Hematopoietic multipotent progenitor cell treated with erythropoietin and hydrocortisone succinate and interleukin-3 and kit ligand, for 4 days (in vitro differentiated cells): ENCODE measurements around the gene GRB10.

ENCODE experiments used
- DNase-seq: peaks from one replicate; pipeline ENCODE4 v3.0.0-alpha.2; 2015

GRB10 gene

DNA sequence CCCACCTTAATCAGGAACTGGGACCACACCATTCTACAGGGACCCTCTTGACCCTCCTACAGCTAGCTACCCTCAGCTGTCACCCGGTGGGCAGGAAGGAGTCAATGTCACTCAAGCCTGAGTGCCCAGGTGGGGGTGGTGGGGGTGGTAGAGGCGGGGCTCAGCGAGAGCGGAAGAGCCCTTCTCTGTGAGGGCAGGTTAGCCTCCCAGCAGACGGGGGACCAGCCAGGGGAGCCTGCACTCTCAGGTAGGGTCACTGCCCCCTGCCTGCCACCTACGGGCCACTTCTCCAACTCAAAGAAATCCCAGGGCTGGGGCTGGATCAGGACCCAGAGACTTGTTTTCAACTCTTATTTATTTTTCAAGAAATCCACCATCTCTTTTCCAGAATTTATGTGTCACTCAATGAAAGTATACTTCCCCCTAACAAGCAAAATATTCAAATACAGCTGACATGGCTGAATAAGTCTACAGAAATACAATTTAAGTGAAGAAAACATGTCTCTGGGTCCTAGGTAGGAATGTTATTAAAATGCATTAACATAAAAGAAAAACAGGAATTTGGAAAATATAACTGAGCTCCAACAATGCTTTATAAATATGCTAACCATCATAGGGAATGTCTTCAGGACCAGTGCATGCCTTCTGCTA, 154.1 kb downstream of the GRB10 start:
- DNase-seq, result no peak

- DNase-seq, result no peak
Measured at GRCh38 chr7:50627824-50628361, 154.8 kb downstream of the GRB10 start.

GRCh38 chr7:50626286-50626685, 156.4 kb downstream of the GRB10 start:
- DNase-seq, result no peak

DNA sequence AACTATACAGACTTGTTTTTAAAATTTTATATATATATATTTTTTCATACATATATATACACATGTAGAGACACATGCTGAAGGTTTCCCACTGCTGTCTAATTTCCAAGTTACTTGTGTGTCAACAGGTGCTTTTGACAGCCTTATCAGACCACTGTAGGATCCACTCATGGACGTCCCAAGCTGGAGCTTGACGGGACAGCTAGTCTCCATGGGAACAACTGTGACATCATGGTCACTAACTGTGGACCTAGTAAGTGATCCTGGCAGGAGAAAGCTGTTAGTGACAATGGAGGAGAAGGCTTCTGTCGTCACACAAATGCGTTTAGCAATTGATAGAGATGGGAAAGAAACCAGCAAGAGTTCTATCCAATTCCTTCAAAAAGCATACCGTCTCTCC, 157.3 kb downstream of the GRB10 start:
- DNase-seq, result no peak

GRCh38 chr7:50622821-50623220, 159.9 kb downstream of the GRB10 start:
- DNase-seq, result no peak

GRCh38 chr7:50621973-50622490, 160.7 kb downstream of the GRB10 start:
- DNase-seq, result no peak

DNA sequence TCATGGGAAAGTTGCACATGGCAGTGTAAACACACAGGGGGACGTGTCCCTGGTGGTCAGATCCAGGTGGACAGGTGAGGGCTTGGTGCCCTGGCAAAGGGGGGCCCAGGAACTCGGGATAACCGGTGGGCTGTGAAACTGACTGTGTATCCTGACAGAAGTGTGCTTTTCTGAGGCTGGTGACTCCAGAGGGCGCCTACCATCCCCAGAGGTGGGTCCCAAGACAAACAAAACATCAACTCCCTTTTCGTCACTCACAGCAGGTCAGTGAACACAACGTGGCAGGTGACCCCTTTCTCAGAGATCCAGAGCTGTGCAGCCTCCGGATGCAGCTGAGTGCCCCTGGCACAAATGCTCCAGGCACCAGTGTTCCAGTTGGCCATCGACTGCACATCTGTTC, 161.5 kb downstream of the GRB10 start:
- DNase-seq, result no peak

DNA sequence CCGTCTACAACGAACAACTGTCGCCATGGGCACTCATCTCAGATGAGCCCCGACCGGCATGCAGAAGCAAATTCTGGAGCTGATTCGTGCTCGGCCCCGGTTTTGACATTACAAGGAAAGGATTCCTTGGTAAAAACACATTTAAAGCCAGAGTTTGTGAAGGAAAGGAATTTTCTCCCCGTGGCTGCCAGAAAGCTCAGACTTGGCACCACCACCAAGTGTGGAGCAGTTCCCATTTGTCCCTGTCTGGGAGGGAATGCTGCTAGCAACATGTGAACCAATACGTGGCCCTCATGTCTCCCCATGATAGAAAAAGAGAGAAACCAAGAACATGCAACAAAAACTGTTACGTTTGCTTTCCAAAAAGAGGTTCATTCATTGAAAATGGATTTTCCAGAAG, 162.3 kb downstream of the GRB10 start:
- DNase-seq, result no peak

DNA sequence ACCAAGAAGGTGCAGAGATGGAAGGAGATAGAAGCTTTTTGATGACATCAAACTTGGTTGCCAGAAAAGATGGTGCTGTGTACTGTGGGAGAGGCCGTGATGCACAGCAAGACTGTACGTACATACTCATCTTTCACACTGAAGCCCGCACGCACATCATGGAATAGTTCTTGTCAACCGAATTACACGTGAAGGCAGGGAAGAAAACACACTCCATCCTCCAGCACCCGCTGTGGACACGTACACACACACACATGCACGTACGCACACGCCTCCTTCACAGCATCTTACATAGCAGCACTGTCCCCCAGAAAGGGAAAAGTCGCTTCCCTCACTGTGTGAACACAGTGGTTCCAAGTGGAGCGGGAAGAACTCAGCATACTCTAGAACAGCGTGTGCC, 163.0 kb downstream of the GRB10 start:
- DNase-seq, result no peak

GRCh38 chr7:50618281-50618680, 164.4 kb downstream of the GRB10 start:
- no peak for DNase-seq

DNA sequence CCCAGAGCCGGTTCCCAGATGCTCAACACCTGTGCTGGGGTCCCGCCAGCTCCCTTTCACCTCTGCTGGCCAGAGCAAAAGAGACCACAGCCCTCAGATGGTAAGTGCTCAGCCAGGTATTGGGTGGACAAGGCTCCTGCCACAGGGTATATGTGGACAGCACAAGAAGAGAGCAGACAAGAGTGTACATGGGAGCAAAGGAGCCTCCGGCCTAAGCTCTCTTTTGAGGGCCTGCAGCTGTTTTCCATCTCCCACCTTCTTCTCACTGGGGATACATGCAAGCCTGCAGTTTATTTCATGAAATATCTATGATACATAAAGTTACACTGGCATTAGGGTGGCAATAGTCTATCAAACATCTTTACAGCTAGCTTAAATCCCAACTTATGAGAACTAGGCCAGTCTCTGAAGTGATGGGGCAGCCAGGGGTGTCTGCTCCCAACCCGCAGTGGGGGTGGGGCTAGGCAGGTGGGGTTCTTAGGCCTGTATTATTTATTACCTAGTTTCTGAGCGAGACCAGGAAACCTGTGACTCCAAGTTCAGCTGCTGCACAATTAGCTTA, 167.1 kb downstream of the GRB10 start:
- DNase-seq, result no peak

DNA sequence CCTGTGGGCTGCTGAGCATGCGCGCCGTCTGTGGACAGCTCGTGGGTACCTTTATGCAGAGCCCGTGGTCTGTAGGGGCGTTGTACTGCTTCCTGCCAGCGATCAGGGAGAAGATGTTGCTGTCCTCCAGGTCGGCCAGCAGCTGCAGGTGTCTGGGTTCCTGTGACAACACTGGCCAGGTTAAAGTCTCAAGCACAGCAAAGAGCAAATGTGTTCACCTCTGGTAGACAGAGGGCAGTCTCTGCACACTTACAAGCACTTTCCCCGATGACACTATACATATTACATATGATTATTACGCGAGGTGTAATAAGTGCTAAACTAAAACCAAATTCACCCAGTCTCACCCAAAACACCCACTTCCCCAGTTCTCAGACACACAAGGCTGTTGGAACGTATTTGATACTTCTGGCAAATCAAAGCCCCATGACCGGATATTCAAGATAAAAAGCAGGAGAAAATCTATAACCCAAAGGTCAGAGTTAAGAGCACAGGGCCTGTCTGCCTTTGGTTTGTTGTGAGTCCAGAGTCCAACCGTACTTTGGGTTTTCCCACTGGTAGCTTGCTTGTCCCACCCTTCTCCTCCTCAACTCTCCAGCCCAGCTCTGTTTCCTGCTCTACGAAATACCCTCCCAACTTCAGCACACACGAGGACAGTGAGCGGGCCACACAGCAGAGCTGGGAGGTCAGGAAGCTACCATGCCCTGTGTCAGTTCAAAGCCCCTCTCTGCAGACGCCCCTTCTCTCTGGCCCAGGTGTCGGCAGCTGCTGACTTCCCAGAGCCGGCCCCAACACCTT, 167.8 kb downstream of the GRB10 start:
- peak; percentile 44 for DNase-seq

DNA sequence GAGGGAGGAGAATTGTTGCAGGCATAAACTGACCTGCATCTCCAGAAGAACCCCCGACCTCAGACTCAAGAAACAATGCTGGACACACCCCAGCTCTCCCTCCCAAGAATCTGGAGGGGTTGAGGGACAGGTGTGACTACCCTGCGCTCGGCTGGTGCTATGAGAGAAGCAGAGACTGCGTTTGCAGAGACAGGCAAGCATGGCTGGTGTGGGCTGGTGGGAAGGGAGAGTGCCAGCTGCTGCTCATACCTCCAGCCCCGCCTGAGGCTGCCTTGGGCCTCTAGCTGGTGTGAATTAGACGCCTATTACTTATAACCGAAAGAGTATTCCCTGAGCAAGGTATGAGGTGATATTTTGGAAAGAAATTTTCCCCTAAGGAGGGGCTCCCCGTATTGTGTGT, 169.2 kb downstream of the GRB10 start:
- DNase-seq, result no peak

DNA sequence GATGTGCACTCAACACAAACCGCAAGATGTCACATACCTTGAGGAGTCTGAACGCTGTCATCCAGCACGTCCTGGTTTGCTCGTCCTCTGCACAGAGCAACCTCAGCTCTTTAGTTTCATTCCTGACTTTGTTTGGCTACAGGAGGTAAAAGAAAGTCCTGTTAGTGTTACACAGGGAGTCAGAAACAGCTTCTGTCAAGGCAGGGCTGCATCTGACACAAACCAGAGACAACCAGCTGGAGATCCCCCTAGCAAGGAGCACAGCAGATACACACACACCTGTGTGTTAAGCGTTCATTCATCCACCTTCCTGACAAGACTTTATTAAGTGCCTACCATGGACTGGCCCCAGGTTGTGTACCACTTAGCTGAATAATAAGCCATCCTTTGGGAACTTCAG, 170.0 kb downstream of the GRB10 start:
- no peak for DNase-seq

DNA sequence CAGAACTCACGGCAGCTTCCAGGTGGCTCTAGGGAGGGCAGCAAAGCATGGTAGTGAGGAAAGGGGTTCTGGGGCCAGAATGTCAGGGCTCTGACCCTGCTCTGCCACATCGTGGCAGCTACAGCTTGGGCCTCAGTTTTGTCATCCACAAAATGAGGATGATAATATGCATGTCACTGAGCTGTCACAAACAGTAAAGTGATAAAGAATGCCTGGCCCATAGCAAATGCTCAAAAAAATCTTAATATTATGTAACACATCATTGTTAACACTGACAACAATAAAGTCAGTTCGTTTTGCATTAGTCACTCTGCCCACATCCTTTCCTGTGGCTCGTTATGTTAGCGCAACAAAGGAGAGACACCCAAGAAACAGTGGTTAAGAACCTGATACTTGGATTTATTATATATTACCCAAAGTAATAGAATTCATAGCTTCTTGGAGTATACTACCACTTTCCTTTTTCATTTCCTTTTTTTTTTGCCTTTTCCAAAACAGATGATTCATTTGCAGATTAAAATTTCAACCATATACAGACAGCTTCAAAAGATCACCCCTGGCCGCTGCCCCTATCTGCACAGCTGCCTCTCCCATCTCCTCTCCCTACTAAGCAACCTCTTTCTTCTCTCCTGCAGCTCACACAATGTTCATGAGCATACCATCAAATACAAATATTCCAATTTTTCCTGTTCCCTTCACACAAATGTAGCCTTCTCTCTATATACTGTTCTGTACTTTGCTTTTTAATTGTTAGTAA, 172.0 kb downstream of the GRB10 start:
- DNase-seq, result peak; percentile 81

DNA sequence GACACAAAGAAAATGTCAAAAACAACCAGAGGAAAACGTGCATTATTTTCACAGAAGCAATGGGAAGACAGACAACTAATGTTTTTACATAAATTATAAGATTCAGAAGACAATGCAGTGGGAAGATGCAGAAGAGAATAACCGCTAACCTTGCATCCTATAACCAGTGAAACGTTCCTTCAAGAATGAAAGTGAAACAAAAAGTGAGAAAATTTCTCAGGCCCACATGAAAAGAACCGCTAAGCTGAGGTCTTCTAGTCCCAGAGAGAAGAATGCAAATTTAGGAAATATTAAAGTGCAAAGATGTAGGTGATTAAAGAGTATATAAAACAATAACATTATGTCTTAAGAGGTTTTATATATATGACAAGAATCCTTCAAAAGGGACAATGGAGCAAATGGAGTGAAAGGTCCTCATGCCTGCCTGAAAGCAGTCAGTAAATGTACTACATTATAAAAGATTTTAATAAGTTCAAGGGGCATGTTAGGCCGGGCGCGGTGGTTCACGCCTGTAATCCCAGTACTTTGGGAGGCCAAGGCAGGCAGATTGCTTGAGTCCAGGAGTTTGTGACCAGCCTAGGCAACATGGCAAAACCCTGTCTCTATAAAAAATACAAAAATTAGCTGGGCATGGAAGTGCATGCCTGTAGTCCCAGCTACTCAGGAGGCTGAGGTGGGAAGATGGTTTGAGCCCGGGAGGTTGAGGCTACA, 174.3 kb downstream of the GRB10 start:
- no peak for DNase-seq

DNA sequence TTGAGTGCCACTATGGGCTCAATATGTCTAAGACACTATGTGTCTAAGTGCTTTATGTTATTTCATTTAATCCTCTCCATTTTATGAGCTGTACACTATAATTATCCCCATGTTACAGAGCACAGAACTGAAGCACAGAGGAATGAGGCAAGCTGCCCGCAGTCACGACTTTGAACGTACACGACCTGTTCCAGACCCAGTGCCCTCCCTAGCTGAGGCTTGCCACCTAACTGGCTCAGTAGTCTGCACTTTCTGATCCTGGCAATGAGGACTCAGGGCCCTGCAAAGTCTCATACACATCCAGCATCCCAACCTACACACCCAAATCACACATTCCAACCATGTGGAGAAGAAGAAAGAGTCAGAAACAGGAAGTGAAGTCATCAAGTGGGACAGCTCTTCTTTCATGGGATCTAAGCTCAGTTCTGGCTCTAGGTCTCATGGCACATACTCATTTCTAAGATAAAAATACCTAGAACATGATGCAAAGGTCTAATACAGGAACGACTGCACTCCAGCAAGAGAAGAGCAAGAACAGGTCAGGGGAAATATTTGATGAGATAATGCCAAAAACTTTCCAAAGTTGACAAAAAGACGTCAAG, 175.1 kb downstream of the GRB10 start:
- no peak for DNase-seq

- DNase-seq, result no peak
Measured at GRCh38 chr7:50605059-50605458, 177.6 kb downstream of the GRB10 start.

GRCh38 chr7:50603287-50603686, 179.4 kb downstream of the GRB10 start:
- DNase-seq, result no peak

DNA sequence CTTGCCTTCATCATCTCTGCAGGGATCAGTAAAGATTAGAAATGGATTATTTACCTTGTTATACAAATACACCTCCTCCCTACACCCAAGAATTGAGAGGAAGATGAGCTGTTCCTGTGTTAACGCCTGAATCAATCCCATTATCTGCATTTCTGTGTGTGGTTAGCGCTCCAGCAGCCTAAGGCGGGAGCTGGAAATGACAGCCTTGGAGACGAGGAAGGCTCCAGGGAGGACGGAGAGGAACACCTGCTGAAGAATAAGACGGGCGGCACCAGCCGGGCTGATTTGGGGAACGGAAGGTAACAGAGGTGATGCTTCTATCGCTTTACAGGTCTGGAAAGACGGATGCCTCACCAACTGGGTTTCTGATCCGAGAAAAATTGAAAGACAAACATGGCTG, 183.3 kb downstream of the GRB10 start:
- DNase-seq, result no peak

DNA sequence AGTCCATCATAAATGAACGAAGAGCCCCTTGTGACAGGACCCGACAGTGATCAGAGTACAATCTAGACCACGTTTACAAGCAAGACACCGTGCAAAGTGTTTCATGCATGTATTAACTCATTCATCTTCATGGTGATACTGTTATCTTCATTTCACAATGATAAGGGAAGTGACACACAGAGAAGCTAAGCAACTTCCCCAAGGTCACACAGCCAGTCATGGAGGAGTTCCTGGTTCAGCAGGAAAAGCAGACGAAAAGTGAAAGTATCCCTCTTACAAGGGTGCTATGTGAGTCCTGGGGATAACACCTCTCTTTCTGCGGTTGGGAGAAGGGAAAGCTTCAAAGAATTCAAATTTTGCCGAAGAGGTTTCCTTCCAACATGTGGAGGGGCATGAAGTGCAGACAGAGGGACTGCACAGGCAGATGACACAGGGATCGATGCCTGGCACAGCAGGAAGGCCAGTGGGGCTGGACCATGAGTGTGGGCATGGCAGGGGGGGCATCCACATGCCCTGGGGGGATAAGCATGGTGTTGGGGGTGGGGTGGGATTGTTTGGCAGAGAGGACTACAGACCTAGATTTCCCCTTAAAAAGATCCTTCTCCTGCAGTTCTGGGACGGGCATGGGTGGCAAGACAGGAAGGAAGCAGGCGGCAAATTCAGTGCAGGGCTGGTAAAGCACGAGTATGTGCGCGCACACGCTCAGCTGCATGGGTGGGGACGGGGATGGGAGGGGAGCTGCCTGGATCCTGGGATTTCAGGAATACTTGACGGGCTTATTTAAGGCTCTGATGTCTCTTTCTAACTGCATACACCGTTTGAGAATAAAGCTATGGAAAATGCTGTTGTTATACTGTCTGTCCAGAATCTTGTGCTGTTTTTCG, 184.0 kb downstream of the GRB10 start:
- no peak for DNase-seq
